Measurements from ENCODE around the gene ICA1L.

DNA sequence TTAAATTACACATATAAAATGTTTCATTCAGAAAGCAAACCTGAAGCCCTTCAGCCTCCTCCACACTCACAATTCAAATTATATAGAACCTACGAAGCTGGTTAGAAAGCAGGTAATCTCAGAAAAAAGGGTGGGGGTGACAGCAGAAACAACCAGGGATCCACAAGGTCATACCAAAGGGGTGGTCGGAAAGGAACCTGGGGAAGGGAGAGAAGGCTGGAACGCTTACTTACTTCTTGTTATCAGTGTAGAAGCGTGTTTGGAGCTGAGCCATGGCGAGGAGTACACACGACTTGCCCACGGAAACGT is 39.6 kb upstream of the ICA1L start:
- TF ChIP-seq, protein P1, sequence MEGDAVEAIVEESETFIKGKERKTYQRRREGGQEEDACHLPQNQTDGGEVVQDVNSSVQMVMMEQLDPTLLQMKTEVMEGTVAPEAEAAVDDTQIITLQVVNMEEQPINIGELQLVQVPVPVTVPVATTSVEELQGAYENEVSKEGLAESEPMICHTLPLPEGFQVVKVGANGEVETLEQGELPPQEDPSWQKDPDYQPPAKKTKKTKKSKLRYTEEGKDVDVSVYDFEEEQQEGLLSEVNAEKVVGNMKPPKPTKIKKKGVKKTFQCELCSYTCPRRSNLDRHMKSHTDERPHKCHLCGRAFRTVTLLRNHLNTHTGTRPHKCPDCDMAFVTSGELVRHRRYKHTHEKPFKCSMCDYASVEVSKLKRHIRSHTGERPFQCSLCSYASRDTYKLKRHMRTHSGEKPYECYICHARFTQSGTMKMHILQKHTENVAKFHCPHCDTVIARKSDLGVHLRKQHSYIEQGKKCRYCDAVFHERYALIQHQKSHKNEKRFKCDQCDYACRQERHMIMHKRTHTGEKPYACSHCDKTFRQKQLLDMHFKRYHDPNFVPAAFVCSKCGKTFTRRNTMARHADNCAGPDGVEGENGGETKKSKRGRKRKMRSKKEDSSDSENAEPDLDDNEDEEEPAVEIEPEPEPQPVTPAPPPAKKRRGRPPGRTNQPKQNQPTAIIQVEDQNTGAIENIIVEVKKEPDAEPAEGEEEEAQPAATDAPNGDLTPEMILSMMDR (IDR thresholded peaks at IDR 0.05) = no peak
- TF ChIP-seq POLR2AphosphoS5 (IDR thresholded peaks at IDR 0.05; ENCODE audit: low read depth, low read length) = no peak
- TF ChIP-seq, protein P2, sequence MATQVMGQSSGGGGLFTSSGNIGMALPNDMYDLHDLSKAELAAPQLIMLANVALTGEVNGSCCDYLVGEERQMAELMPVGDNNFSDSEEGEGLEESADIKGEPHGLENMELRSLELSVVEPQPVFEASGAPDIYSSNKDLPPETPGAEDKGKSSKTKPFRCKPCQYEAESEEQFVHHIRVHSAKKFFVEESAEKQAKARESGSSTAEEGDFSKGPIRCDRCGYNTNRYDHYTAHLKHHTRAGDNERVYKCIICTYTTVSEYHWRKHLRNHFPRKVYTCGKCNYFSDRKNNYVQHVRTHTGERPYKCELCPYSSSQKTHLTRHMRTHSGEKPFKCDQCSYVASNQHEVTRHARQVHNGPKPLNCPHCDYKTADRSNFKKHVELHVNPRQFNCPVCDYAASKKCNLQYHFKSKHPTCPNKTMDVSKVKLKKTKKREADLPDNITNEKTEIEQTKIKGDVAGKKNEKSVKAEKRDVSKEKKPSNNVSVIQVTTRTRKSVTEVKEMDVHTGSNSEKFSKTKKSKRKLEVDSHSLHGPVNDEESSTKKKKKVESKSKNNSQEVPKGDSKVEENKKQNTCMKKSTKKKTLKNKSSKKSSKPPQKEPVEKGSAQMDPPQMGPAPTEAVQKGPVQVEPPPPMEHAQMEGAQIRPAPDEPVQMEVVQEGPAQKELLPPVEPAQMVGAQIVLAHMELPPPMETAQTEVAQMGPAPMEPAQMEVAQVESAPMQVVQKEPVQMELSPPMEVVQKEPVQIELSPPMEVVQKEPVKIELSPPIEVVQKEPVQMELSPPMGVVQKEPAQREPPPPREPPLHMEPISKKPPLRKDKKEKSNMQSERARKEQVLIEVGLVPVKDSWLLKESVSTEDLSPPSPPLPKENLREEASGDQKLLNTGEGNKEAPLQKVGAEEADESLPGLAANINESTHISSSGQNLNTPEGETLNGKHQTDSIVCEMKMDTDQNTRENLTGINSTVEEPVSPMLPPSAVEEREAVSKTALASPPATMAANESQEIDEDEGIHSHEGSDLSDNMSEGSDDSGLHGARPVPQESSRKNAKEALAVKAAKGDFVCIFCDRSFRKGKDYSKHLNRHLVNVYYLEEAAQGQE (IDR thresholded peaks at IDR 0.05; ENCODE audit: insufficient read depth in 1 of 2, low read depth in 2 of 2, low read length in 1 of 2) = no peak

Data from Panc1 (cell line).